ENCODE results near the gene HCN1.

HCN1 gene

DNA sequence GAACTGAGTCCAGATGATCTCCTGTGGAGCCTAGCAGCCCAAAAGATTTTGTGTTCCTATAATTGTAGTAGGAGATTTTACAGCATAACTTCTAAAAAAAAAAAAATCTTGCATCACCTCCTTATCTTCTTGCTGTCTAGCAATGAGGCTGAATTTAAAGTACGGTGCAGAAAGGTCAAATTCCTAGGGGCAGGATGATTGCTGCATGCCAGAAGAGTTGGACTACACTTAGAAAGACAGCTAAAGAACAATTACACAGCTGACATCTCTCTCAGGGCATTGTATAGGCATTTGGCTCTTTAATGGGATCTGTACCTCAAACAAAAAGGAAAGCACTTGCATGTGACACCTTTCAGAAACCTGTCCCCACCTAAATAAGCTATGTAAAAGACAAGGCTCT, 443.2 kb downstream of the HCN1 start:
- H3K27ac ChIP-seq: no peak overlapping the region
- no peaks in the 10 kb centered on the region for H3K4me1 ChIP-seq
- H3K4me3 ChIP-seq (ENCODE audit: low read depth, low read length): no peak overlapping the region
- H3K9me3 ChIP-seq (ENCODE audit: control insufficient read depth, low read length): no peaks in the 10 kb centered on the region
- H3K27me3 ChIP-seq (ENCODE audit: control insufficient read depth, insufficient read depth, low read length): no peaks in the 10 kb centered on the region
- TF ChIP-seq, protein P1, sequence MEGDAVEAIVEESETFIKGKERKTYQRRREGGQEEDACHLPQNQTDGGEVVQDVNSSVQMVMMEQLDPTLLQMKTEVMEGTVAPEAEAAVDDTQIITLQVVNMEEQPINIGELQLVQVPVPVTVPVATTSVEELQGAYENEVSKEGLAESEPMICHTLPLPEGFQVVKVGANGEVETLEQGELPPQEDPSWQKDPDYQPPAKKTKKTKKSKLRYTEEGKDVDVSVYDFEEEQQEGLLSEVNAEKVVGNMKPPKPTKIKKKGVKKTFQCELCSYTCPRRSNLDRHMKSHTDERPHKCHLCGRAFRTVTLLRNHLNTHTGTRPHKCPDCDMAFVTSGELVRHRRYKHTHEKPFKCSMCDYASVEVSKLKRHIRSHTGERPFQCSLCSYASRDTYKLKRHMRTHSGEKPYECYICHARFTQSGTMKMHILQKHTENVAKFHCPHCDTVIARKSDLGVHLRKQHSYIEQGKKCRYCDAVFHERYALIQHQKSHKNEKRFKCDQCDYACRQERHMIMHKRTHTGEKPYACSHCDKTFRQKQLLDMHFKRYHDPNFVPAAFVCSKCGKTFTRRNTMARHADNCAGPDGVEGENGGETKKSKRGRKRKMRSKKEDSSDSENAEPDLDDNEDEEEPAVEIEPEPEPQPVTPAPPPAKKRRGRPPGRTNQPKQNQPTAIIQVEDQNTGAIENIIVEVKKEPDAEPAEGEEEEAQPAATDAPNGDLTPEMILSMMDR (IDR thresholded peaks at IDR 0.05): no peak
- no peak overlapping the region for H3K9ac ChIP-seq
- no peak overlapping the region for H2AFZ ChIP-seq
- H3K36me3 ChIP-seq (ENCODE audit: control insufficient read depth, insufficient read depth, low read length): no peaks in the 10 kb centered on the region
- H3K4me2 ChIP-seq (ENCODE audit: low read length): no peak overlapping the region
- no peaks in the 10 kb centered on the region for H3K79me2 ChIP-seq

DNA sequence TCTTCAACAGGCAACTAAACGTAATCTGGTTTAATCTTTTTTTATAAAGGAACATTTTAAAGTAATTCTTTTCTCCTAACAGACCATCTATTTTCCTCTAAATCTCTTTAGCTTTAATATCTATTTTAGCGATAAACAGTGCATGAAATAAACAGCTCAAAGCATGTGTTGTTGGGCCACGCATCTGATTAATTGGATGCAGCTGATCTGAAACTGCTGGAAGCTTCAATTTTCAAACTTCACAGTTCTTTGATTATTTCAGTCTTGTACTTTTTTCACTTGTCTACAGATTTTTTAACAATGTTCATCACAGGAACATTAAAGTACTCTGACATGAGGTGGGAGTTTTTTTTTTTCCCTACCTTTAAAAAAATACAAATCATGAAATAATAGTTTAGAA, 443.6 kb downstream of the HCN1 start:
- Histone ChIP-seq H3K27me3 (ENCODE audit: control insufficient read depth, insufficient read depth, low read length) (no peaks in the 10 kb centered on the region), H3K4me1 (no peaks in the 10 kb centered on the region), H3K79me2 (no peaks in the 10 kb centered on the region), H3K4me3 (ENCODE audit: low read depth, low read length) (no peak overlapping the region), H3K27ac (no peak overlapping the region), H3K4me2 (ENCODE audit: low read length) (no peak overlapping the region), H3K9ac (no peak overlapping the region), H3K9me3 (ENCODE audit: control insufficient read depth, low read length) (no peaks in the 10 kb centered on the region), H3K36me3 (ENCODE audit: control insufficient read depth, insufficient read depth, low read length) (no peaks in the 10 kb centered on the region), H2AFZ (no peak overlapping the region)
- TF ChIP-seq, protein P1 (IDR thresholded peaks at IDR 0.05): no peak

DNA sequence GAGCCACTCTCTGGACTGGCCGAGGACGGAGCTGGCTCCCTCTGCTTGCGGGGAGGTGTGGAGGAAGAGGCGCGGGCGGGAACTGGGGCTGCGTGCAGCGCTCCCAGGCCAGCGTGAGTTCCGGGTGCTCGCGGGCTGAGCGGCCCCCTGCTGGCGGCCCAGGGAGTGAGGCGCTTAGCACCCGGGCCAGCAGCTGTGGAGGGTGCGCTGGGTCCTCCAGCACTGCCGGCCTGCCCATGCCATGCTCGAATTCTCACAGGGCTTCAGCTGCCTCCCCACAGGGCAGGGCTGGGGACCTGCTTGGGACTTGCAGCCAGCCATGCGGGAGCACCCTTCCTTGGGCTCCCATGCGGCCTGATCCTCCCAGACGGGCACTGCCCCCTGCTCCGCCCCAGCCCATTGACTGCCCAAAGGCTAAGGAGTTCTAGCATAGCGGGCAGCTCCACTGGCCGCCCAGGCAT, 470.6 kb downstream of the HCN1 start:
- Histone ChIP-seq H3K4me1 (no peaks in the 10 kb centered on the region), H3K4me2 (ENCODE audit: low read length) (no peak overlapping the region), H2AFZ (no peak overlapping the region), H3K9me3 (ENCODE audit: control insufficient read depth, low read length) (no peaks in the 10 kb centered on the region), H3K27me3 (ENCODE audit: control insufficient read depth, insufficient read depth, low read length) (no peaks in the 10 kb centered on the region), H3K36me3 (ENCODE audit: control insufficient read depth, insufficient read depth, low read length) (no peaks in the 10 kb centered on the region), H3K27ac (no peak overlapping the region), H3K4me3 (ENCODE audit: low read depth, low read length) (no peak overlapping the region), H3K9ac (no peak overlapping the region), H3K79me2 (no peaks in the 10 kb centered on the region)
- TF ChIP-seq, protein P1 (IDR thresholded peaks at IDR 0.05): no peak

DNA sequence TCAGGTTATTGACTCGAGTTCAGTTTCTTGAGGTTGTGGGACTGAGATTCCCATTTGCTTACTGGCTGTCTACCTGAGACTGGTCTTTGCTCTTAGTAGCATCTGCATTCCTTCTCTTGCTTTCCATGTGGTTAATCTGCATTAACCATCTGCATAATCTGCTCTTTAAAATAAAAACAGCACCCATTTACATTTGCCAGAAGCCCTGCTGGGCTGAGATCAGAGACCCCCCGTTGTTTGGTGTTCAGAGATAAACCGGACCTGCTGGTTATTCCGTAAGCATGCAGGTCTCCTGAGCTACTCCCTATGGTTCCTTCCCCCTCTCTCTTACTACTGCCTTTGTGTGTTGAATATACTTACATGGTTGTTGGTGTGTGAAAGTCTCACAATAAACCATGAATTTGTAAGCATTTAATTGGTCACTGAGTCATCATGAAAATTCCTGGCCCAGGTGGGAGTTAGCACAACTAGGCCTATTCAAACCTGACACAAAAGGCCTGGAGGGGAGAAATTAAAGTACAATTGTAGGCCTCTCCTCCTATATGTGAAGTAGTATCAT, 490.7 kb downstream of the HCN1 start:
- Histone ChIP-seq H3K9ac (no peak overlapping the region), H2AFZ (no peak overlapping the region), H3K4me1 (no peaks in the 10 kb centered on the region), H3K79me2 (no peaks in the 10 kb centered on the region), H3K36me3 (ENCODE audit: control insufficient read depth, insufficient read depth, low read length) (no peaks in the 10 kb centered on the region), H3K4me3 (ENCODE audit: low read depth, low read length) (no peak overlapping the region), H3K27ac (no peak overlapping the region), H3K27me3 (ENCODE audit: control insufficient read depth, insufficient read depth, low read length) (no peaks in the 10 kb centered on the region), H3K4me2 (ENCODE audit: low read length) (no peak overlapping the region), H3K9me3 (ENCODE audit: control insufficient read depth, low read length) (no peaks in the 10 kb centered on the region)
- TF ChIP-seq, protein P1 (IDR thresholded peaks at IDR 0.05): no peak

Data from parathyroid adenoma (tissue), 2 donors.